ENCODE measurements around the gene LTBP3.
A peak's percentile ranks its signal among the peaks of the same experiment; 100 is the strongest.

Gene LTBP3

DNA sequence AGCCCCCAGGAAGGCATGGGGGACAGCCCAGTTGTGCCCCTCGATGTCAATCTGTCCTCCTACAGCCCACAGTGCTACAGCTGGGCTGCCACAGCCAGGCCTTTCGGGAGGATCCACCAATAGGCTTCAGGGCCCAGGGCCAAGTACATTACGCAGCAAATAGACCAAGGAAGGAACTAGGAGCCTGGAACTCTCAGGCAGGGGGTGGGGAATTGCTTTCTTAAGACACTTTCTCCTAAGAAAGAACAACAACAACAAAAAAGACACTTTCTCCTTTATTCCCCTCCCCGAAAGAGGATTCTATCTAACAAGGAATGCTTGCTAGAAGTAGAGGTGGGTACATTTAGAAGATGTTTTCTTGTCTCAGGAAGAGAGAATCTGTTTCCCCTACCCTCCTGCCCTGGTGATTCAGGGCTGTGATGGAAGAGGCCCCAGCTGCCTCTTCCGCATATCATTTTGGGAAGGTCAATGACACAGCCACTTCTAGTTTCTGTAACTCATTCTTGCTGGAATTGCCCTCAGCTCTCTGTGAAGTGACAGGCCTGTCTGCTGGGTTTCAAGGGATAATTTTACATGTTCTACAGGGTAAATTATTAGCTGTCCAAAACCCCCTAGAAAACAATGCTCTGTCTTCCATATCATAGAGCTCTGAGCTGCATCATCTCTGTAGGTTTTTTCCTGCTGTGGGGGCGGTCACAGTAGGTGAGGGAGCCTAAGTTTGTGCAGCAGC is 65.4 kb downstream of the LTBP3 start:
- H3K4me3 ChIP-seq (ENCODE audit: low read depth, low read length) = no peak overlapping the region
- TF ChIP-seq, protein P1, sequence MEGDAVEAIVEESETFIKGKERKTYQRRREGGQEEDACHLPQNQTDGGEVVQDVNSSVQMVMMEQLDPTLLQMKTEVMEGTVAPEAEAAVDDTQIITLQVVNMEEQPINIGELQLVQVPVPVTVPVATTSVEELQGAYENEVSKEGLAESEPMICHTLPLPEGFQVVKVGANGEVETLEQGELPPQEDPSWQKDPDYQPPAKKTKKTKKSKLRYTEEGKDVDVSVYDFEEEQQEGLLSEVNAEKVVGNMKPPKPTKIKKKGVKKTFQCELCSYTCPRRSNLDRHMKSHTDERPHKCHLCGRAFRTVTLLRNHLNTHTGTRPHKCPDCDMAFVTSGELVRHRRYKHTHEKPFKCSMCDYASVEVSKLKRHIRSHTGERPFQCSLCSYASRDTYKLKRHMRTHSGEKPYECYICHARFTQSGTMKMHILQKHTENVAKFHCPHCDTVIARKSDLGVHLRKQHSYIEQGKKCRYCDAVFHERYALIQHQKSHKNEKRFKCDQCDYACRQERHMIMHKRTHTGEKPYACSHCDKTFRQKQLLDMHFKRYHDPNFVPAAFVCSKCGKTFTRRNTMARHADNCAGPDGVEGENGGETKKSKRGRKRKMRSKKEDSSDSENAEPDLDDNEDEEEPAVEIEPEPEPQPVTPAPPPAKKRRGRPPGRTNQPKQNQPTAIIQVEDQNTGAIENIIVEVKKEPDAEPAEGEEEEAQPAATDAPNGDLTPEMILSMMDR (conservative IDR thresholded peaks at IDR 0.05; ENCODE audit: low read depth, low read length) = no peak
- DNase-seq (ENCODE audit: low read depth) = peak; percentile 92

GRCh38 chr11:65492387-65492636 is 65.8 kb downstream of the LTBP3 start:
- no peak for DNase-seq (ENCODE audit: low read depth)
- H3K4me3 ChIP-seq (ENCODE audit: low read depth, low read length) = no peak overlapping the region
- TF ChIP-seq, protein P1 (conservative IDR thresholded peaks at IDR 0.05; ENCODE audit: low read depth, low read length) = no peak

DNA sequence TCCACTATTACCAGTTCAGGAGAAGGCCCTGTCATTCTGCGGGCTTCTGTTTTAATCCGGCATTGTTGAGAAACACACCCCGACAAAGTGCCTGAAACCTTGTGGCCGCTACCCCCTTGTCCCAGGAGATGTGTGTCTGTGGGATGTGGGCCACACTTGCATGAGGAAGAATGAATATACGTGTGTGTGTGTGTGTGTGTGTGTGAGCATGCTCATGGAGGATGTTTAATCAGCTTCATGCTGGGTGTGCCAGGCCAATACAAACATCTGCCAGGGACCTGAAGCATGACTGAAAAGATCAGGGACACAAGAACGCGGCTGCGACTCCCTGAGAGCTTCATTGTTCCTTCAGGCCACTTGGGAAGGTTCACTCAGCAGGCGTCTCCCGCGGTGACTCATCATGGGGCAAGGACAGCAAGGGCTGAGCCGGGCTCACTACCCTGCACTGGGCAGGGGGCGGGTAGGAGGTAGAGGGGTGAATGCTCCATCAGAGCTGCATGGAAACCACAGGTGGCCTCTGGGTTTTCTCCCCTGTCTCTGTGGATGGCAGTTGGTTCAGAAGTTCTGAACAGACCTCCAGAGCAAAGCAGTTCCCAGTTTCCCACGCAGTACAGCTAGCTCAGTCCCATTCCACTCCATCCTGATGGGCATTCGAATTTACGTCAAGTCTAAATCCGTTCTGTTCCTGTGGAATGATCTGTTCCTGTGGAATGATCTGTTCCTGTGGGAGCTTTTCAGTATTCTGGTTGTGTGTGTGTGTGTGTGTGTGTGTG is 66.4 kb downstream of the LTBP3 start:
- peak; percentile 87 for DNase-seq (ENCODE audit: low read depth)
- H3K4me3 ChIP-seq (ENCODE audit: low read depth, low read length) = no peak overlapping the region
- TF ChIP-seq, protein P1 (conservative IDR thresholded peaks at IDR 0.05; ENCODE audit: low read depth, low read length) = no peak

GRCh38 chr11:65491163-65491465 is 67.0 kb downstream of the LTBP3 start:
- no peak for DNase-seq (ENCODE audit: low read depth)
- TF ChIP-seq, protein P1 (conservative IDR thresholded peaks at IDR 0.05; ENCODE audit: low read depth, low read length) = no peak
- H3K4me3 ChIP-seq (ENCODE audit: low read depth, low read length) = no peak overlapping the region

DNA sequence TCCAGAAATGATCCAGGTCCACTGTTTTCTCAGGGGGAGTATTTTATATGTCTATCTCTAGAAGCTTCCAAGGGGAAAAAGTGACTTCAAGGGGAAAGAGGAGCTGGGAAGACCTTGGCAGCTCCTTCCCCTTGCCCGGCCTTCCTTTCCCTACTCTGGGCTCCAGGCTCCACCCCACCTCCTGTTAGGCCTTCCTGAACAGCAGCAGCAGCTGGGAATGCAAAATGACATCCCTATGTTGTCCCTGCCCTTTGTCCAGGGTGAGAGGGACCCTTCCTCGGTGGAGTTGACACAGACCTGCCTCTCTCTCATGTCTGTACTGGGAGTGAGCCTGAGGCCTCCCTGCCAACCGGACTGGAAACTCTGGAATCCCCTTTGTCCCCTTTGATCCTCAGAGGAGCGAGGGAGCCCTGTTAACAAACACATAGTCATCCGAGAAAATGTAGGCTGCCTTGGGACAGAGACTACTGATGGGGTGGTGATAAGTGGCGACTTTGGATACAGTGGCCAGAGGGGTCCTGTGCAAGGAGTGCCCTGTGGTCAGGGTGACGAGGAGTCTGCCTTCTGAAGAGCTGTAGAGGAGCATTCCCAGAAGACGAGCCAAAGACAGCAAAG is 68.3 kb downstream of the LTBP3 start:
- H3K4me3 ChIP-seq (ENCODE audit: low read depth, low read length) = no peak overlapping the region
- DNase-seq (ENCODE audit: low read depth) = no peak
- TF ChIP-seq, protein P1 (conservative IDR thresholded peaks at IDR 0.05; ENCODE audit: low read depth, low read length) = no peak

DNA sequence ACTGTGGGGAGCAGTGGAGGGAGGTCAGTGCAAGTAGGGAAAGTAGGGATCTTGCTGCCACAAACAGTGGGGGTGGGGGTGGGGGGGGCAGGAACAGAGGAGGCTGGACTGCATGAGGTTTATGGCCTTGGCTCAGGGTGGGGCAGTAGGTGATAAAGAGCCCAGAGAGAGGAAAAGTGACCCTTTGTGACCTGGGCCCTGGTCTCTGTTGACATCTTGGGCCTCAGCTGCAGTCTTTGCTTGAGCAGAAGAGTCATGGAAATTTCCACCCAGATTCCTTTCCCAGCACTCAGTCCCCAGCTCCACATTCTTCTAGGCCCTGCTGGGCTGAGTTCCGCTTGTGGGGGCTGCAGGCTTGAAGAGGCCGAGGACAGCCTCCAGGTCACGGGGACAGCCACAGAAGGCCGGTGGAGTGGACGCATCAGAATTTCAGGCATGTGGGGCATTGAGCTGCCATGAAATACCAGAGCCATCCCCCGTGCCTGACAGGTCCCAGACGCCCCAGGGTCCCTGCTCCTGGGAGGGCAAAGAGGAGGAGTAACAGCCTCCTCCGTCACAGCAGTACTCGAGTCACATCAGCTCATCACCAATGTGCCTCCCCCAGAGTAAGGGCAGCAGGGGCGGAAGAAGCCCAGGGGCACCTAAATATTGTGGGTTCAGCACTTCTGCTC is 69.0 kb downstream of the LTBP3 start:
- H3K4me3 ChIP-seq (ENCODE audit: low read depth, low read length) = no peak overlapping the region
- DNase-seq (ENCODE audit: low read depth) = peak; percentile 87
- TF ChIP-seq, protein P1 (conservative IDR thresholded peaks at IDR 0.05; ENCODE audit: low read depth, low read length) = no peak

Measured in choroid plexus epithelial cell (primary cell).